ENCODE measurements around the gene SIVA1.
A peak's percentile ranks its signal among the peaks of the same experiment; 100 is the strongest.

The SIVA1 gene

DNA sequence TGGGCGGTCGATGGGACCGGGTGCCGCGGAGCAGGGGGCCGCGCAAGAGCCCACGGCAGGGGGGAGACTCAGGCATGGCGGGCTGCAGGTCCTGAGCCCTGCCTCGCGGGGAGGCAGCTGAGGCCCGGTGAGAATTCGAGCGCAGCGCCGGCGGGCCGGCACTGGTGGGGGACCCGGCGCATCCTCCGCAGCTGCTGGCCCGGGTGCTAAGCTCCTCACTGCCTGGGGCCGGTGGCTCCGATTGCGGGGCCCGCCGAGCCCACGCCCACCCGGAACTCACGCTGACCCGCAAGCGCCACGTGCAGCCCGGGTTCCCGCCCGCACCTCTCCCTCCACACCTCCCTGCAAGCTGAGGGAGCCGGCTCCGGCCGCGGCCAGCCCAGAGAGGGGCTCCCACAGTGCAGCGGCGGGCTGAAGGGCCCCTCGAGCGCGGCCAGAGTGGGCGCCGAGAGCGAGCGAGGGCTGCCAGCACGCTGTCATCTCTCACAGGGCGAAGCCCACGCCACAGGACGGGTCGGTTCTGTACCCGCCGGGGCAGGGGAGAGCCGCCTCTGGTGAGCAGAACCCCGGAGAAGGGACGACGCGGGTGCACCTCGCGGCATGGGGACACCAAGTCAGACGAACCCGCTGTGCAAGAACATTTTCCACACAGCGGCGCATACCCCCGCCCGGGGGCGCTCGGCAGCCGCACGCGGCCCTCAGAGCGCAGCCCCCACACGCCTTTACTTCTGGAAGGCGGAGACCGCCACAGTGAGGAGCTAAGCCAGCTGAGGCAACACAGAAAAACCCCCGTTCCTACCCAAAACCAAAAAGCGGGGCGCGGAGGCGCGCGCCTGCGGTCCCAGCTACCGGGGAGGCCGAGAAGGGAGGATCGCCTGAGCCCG is 1.2 kb upstream of the SIVA1 start:
- no peak for DNase-seq (ENCODE audit: low read depth in 3 of 3)

DNA sequence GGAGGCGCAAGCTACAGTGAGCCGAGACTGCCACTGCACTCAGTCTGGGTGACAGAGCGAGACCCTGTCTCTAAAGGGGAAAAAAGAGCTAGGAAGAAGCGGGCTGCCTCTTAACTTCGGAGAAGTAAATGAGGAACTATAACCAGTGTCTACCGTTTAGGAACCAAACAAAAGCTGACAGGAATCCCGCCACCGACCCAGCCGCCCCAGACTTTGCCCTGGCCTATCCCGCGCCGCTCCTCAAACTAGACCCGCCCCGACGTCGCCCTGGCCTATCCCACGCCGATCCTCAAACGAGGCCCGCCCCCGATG is 568 bp upstream of the SIVA1 start:
- no peak for DNase-seq (ENCODE audit: low read depth in 3 of 3)

GRCh38 chr14:104753528-104754212 is 723 bp downstream of the SIVA1 start:
- no peak for DNase-seq (ENCODE audit: low read depth in 3 of 3)

DNA sequence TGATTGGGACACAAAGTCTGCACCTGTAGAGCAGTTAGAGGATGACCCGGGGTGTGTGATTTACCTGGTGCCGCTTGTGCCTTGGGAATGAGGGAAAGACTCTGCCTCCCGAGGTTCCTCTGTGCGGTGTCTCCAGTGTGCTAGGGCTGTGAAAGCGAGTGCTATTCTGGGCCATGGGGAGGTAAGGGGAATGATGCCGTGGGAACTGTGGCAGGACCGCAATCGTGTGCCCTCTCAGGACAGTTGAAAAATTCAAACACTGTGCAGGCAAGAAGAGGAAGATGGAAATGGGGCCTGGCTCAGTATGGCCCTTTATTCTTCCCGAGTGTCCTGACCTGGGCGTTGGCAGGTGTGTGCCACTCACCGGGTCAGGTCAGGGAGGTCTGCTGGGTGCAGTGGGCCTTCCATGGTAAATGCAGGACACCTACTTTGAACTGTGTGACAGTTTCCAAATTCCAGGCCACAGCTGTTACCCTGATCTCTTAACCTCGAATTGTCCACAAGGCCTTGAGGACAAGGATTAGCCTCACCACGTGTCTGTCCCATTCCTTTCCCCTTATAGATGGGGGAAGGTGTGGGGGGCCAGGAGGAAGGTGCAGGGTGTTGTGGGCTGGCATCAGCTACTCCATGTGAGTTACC is 1.4 kb downstream of the SIVA1 start:
- DNase-seq (ENCODE audit: low read depth in 3 of 3) = no peak

- no peak for DNase-seq (ENCODE audit: low read depth in 3 of 3)
These were observed 2.7 kb downstream of the SIVA1 start for GRCh38 chr14:104755621-104756020.

DNA sequence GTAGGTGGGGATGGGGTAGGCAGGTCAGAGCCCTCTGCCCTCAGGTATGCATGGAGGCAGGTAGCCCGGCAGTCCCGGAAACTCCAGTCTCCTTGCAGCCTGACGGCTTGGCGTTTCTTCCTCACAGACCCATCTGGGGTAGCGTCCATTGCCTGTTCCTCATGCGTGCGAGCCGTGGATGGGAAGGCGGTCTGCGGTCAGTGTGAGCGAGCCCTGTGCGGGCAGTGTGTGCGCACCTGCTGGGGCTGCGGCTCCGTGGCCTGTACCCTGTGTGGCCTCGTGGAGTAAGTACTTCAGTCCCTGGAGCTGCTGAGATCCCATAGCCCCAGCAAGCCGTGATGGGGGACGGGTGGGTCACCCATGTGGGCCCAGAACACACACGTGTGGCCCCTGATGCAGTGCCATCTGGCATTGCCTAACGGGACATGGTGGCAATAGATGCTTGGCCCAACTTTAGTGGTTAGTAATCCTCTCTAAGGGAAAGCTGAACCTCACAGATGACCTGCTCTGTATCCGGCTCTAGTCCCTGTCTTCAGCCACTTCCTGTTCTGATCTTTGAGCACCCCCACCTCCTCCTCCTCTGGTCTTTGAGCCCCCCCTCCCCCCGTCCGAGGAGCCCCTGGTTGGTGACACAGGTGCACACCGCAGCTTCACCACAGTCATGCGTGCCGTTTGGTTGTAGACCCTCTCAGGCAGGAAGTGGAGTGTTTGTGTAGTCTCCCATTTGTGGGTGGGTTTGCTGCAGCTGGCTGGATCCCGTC is 3.7 kb downstream of the SIVA1 start:
- no peak for DNase-seq (ENCODE audit: low read depth in 3 of 3)

- no peak for DNase-seq (ENCODE audit: low read depth in 3 of 3)
These were observed 4.3 kb downstream of the SIVA1 start for GRCh38 chr14:104757238-104757585.

DNA sequence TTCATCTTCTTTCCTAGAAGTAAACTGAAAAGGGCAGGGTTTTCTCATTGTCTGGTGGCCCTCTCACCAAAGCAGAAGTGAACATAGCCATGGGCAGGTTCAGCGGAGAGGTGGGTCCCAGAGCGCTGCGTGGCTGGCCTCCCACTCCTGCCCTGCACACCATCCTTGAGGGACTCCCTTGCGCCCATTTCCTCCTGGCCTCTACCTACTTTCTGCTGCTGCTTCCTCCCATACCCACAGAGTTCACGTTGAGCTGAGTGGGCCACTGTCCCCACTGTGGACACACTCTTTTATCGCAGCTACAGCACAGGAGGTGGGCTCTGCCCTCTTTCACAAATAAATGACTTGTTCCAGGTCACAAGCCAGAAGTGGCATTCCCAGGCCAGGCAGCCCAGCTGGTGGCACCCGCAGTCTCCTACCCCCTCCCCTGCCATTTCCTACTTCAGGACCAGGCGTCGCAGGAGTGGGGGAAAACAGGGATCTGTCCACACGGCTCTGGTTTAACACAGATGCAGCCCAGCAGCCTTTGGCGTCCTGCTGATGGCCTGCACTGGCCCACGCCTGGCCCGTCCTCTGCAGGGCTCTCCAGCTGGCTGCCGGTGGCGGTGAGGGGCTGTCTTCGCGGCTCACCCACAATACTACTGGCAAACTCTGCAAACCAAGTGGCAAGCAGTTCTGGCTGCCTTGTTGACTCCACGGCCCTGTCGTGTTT is 4.9 kb downstream of the SIVA1 start:
- no peak for DNase-seq (ENCODE audit: low read depth in 3 of 3)

GRCh38 chr14:104758981-104759969 is 6.3 kb downstream of the SIVA1 start:
- DNase-seq (ENCODE audit: low read depth in 3 of 3) = no peak

DNA sequence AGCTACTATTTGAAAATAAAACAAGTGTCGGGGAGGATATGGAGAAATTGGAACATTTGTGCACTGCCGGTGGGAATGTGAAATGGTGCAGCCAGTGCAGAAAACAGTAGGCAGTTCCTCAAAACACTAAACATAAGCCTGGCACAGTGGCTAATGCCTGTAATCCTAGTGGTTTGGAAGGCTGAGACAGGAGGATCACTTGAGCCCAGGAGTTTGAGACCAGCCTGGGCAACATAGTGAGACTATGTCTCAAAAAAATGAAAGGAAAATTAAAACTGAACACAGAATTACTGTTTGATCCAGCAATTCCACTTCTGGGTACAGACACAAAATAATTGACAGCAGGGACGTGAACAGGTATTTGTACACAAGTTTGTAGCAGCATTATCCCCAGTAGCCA is 12.6 kb downstream of the SIVA1 start:
- no peak for DNase-seq (ENCODE audit: low read depth in 3 of 3)

- no peak for DNase-seq (ENCODE audit: low read depth in 3 of 3)
These were observed 13.4 kb downstream of the SIVA1 start for GRCh38 chr14:104766256-104766862.

- no peak for DNase-seq (ENCODE audit: low read depth in 3 of 3)
These were observed 14.1 kb downstream of the SIVA1 start for GRCh38 chr14:104766863-104767633.

- DNase-seq (ENCODE audit: low read depth in 3 of 3) = no peak
These were observed 14.6 kb downstream of the SIVA1 start for GRCh38 chr14:104767634-104767918.

- DNase-seq (ENCODE audit: low read depth in 3 of 3) = peak; percentile 83 to 91 (median 89)
These were observed 15.7 kb downstream of the SIVA1 start for GRCh38 chr14:104768437-104769323.

- DNase-seq (ENCODE audit: low read depth in 3 of 3) = no peak
These were observed 16.6 kb downstream of the SIVA1 start for GRCh38 chr14:104769324-104770071.

- no peak for DNase-seq (ENCODE audit: low read depth in 3 of 3)
These were observed 17.2 kb downstream of the SIVA1 start for GRCh38 chr14:104770072-104770579.

- DNase-seq (ENCODE audit: low read depth in 3 of 3) = no peak
These were observed 17.9 kb downstream of the SIVA1 start for GRCh38 chr14:104770851-104771272.

Measured in stimulated activated CD4-positive, alpha-beta T cell treated with anti-CD3 and anti-CD28 coated beads, TNF-alpha, amount 100 ng/mL, for 24 hours (primary cell).